ENCODE data around the gene C11orf86. TPM values are rescaled to one million over a fixed set of nuclear protein-coding genes. Genes with fewer than 3 reads are reported as not detected.
A peak's percentile ranks its signal among the peaks of the same experiment; 100 is the strongest.
"Not testable (repeated sequence)": the region's sequence is repeated elsewhere in the genome, so short reads cannot be mapped to it uniquely, and the experiment has no call there.

C11orf86 gene
- total RNA-seq, 1 donor = not detected

DNA sequence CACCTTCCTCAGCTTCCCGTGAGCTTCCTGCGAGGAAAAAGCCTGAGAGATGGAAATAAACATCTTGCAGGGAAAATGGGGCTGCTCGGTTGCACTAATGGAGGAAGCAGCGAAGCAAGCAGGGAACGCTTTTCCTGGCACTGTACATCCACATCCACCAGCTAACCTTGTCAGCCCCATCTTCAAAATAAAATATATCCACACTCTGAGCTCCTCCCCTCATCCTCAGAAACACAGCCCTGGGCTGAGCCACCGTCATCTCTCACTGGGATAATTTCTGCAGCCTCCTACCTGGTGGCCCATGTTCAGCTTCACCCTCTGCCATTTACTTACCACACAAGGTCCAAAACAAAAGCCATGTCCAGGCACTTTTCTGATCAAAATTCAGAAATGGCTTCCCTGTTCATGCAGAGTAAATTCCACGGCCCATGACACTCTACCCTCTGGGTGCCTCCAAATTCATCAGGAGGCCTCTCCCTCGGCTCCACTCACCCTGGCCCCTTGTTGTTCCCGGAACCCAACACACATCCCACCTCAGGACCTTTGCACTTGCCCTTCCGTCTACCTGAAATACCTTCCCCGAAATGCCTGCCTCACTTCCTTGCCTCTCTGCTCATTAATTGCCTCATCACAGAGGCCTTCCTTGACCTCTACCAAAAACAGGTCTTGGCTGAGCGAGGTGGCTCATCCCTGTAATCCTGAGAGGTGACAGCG, 13.0 kb downstream of the C11orf86 start:
- DNase-seq (ENCODE audit: low read depth in 2 of 3, low spot score in 2 of 3) = no peak

GRCh38 chr11:66988741-66989140, 13.6 kb downstream of the C11orf86 start:
- DNase-seq (ENCODE audit: low read depth in 2 of 3, low spot score in 2 of 3) = not testable (repeated sequence)

- DNase-seq (ENCODE audit: low read depth in 2 of 3, low spot score in 2 of 3) = not testable (repeated sequence)
Measured at GRCh38 chr11:66989360-66989759, 14.3 kb downstream of the C11orf86 start.

- no peak for DNase-seq (ENCODE audit: low read depth in 2 of 3, low spot score in 2 of 3)
Measured at GRCh38 chr11:66992041-66992440, 16.9 kb downstream of the C11orf86 start.

DNA sequence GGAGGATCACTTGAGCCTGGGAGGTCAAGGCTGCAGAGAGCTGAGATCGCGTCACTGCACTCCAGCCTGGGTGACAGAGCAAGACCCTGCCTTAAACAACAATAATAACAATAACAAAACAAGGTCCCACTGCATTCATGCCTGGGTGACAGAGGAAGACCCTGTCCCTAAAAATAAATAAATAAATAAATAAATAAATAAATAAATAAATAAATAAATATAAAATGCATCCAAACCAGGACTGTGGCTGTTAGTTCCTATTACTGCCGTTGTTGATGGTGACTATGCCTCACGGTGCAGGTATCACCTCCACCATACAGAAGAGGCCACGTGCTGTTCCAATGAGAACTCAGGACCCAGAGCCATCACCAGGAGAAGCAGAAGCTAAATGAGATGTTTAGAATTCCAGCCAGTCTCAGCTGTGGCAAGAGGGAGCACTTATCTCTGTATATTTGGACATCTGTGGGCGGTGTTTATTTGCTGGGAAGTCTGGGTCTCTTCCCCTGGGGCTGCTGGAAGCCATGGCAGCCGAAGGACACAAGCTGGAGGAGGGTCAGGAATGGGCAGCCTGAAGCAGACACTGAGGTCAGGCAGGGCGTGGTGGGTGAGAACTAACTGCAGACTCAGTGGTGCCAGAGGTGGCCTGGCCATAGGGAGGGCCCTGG, 21.6 kb downstream of the C11orf86 start:
- DNase-seq (ENCODE audit: low read depth in 2 of 3, low spot score in 2 of 3) = no peak

GRCh38 chr11:66999555-66999954, 24.5 kb downstream of the C11orf86 start:
- no peak for DNase-seq (ENCODE audit: low read depth in 2 of 3, low spot score in 2 of 3)

GRCh38 chr11:67001332-67001731, 26.2 kb downstream of the C11orf86 start:
- no peak for DNase-seq (ENCODE audit: low read depth in 2 of 3, low spot score in 2 of 3)

DNA sequence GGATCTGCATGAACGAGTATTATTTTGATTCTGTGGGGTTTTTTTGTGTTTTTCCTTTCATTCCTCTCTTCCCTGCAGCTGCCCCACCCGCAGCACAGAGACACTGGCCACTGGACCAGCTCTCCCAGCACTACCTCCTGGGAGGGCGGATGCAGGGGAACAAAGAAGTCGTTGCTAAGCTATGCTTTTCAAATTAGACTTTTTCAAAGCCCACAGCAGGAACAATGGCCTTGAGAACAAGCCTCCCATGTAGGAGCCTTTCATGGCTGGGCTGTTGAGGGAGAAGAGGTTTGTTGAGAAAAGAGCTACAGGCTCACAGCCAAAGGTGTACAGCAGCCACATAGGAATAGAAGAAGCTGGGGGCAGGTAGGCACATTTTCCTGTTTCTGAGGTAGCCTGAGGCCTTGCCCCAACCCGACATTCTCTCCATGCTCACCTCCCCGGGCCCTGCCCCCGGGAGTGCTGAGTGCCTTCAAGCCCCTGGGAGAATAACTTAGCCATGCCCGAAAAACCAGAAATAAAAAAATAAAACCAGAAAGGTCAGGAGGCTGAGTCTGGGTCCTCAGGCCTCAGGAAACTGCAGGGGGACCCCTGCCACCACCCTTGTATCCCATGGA, 27.3 kb downstream of the C11orf86 start:
- no peak for DNase-seq (ENCODE audit: low read depth in 2 of 3, low spot score in 2 of 3)

DNA sequence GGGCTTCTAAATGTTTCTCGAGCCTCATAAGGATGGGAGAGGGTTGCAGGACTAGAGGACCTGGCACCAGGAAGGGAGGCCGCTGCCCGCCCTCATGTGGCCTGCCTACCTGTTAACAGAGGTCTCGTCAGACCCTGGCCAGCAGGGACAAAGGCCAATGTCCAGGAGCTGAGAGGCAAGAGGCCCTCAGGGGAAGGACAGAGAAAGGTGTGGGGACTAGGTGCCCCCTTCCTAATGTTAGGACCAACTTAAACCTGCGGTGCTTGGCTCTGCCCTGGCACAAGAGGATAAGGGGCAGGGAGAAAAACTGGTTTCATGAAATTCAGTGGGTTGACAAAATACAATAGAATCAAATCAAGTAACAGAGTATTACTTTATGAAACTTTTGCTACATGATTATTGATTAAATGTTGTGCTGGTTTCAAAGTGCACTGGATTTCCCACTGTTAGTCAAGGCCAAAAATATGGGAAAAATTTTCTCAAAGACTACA, 27.9 kb downstream of the C11orf86 start:
- DNase-seq (ENCODE audit: low read depth in 2 of 3, low spot score in 2 of 3) = no peak

DNA sequence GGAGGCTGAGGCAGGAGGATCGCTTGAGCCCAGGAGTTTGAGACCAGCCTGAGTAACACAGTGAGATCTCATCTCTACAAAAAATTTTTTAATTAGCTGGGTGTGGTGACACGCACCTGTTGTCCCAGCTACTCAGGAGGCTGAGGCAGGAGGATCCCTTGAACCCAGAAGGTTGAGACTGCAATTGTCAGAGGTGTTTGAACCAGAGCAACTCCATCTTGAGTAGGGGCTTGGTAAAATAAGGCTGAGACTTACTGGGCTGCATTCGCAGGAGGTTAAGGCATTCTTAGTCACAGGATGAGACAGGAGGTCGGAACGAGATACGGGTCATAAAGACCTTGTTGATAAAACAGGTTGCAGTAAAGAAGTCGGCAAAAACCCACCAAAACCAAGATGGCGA, 30.1 kb downstream of the C11orf86 start:
- DNase-seq (ENCODE audit: low read depth in 2 of 3, low spot score in 2 of 3) = not testable (repeated sequence)

GRCh38 chr11:67006029-67006884, 31.2 kb downstream of the C11orf86 start:
- DNase-seq (ENCODE audit: low read depth in 2 of 3, low spot score in 2 of 3) = peak in 2 of 3 donors; percentile 39 to 40

GRCh38 chr11:67007126-67007525, 32.0 kb downstream of the C11orf86 start:
- no peak for DNase-seq (ENCODE audit: low read depth in 2 of 3, low spot score in 2 of 3)

DNA sequence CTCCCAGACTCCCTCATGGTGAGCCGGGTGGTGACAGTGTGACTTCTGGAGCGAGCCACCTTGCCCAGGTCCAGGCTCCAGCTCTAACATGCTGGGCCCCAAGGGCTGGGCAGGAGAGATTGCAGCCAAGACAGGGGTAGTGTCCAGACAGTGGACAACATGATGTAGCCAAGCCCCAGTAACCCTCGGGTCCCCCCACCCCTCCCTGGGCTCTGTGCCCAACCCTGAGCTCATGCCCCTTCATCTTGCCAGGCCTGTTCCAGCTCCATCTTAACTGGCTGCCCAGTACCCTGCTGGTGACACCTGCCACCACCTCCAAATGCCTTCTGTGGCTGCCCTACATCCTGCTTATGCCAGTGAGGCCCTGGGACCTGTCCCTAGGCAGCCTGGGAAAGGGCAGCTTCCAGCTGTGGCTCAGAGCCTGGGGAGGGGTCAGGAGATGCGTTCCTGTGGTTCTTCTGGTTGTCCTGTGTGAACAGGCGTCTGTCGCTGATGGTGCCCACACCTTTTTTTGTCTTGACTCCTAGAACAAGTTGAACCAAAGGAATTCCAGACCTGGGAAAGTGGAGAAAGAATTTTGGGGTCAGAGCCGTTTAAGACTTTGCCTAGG, 35.3 kb downstream of the C11orf86 start:
- no peak for DNase-seq (ENCODE audit: low read depth in 2 of 3, low spot score in 2 of 3)

GRCh38 chr11:67013511-67014045, 38.5 kb downstream of the C11orf86 start:
- DNase-seq (ENCODE audit: low read depth in 2 of 3, low spot score in 2 of 3) = no peak

GRCh38 chr11:67014343-67014742, 39.2 kb downstream of the C11orf86 start:
- DNase-seq (ENCODE audit: low read depth in 2 of 3, low spot score in 2 of 3) = no peak

DNA sequence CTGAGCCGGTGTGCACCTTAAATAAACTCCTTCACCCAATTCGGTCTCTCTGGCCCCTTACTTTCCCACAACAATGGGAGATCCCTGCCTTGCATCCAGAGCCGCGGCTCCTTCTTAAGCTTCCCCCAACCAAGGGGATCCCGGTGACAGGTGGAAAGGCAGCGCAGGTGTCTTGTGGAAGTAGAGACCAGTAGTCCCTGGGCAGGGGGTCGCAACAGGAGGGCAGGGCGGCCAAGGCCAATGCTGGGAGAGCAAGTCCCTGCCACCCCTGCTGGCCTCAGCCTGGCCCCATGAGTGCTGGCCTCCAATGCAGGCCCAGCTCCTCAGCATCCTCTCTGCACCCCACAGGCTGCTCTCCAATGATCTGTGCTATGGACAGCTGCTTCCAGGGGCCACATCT, 39.9 kb downstream of the C11orf86 start:
- DNase-seq (ENCODE audit: low read depth in 2 of 3, low spot score in 2 of 3) = no peak

DNA sequence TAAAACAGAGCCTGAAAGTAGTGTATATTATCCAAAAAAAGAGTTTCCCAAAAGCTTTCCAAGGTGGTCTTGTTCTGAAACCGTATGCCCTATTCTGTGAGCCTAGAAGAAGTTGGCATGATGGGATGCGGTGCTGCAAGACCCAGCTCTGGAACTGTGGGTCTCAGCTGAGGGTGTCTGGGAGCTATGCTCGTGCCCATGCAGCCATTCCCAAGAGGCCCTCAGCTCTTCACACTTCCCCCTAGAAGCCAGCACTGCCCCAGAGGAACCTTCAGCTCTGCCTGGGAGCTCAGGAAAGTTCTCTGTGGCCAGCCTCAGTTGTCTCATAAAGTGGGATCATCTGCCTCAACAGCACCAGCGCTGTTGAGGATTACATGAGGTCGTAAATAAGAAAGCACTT, 41.4 kb downstream of the C11orf86 start:
- no peak for DNase-seq (ENCODE audit: low read depth in 2 of 3, low spot score in 2 of 3)

- DNase-seq (ENCODE audit: low read depth in 2 of 3, low spot score in 2 of 3) = no peak
Measured at GRCh38 chr11:67020949-67021348, 45.8 kb downstream of the C11orf86 start.

DNA sequence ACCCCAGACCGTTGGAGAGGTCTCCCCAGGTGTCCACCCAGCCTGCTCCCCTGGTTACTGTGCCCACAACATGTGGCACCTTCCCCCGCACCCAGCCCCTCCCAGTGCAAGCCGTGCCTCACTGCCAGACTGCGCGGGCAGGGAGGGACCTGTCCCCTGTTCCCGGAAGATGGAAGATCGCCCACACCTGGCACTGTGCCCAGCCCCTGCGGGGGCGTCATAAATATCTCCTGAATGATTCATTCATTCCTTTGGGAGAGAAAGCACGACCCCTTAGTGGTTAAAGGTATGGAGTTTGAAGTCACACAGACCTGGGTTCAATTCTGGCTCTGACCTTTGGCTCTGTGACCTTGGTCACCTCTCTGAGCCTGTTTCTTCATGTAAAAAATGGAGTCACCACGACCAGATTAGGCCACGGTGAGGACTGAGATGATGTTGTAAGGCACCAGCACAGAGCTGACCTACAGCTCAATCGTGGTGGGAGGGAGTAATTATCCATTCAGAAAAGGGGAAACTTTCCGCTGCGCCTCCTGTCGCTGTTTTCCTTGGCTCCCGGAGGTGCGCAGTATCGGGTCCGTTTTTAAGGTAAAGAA, 47.3 kb downstream of the C11orf86 start:
- no peak for DNase-seq (ENCODE audit: low read depth in 2 of 3, low spot score in 2 of 3)

Data from hematopoietic multipotent progenitor cell (in vitro differentiated cells).